Measurements from ENCODE around the gene MYH3. TPM values are rescaled to one million over a fixed set of nuclear protein-coding genes. Genes with fewer than 3 reads are reported as not detected.

Gene MYH3
- total RNA-seq, 1 experiment from 2014 or later: 0.57 TPM

- H3K4me3 ChIP-seq: no peak overlapping the region
- DNase-seq: no peak
- no peaks in the 10 kb centered on the region for H3K36me3 ChIP-seq
- H3K4me1 ChIP-seq: no peaks in the 10 kb centered on the region
- no peaks in the 10 kb centered on the region for H3K27me3 ChIP-seq
- H3K27ac ChIP-seq: no peak overlapping the region
- H3K9me3 ChIP-seq (replicated peaks): no peaks in the 10 kb centered on the region
These were observed 7.5 kb upstream of the MYH3 start for GRCh38 chr17:10664571-10664970.

GRCh38 chr17:10663231-10663630 is 6.1 kb upstream of the MYH3 start:
- Histone ChIP-seq H3K4me3 (no peak overlapping the region), H3K27ac (no peak overlapping the region), H3K36me3 (no peaks in the 10 kb centered on the region), H3K4me1 (no peaks in the 10 kb centered on the region), H3K27me3 (no peaks in the 10 kb centered on the region), H3K9me3 (replicated peaks) (no peaks in the 10 kb centered on the region)
- DNase-seq: no peak

GRCh38 chr17:10661437-10661836 is 4.3 kb upstream of the MYH3 start:
- Histone ChIP-seq H3K9me3 (replicated peaks) (no peaks in the 10 kb centered on the region), H3K4me1 (peaks cover 5% of the 10 kb centered on the region), H3K27me3 (no peaks in the 10 kb centered on the region), H3K27ac (no peak overlapping the region), H3K4me3 (no peak overlapping the region), H3K36me3 (no peaks in the 10 kb centered on the region)
- peak in 1 of 2 experiments; percentile 8 for DNase-seq

- Histone ChIP-seq H3K36me3 (no peaks in the 10 kb centered on the region), H3K27me3 (no peaks in the 10 kb centered on the region), H3K9me3 (replicated peaks) (no peaks in the 10 kb centered on the region), H3K4me1 (peaks cover 5% of the 10 kb centered on the region), H3K27ac (peak overlapping the region; percentile 43), H3K4me3 (no peak overlapping the region)
- DNase-seq: peak; percentile 42 to 62
These were observed 770 bp upstream of the MYH3 start for GRCh38 chr17:10657879-10658278.

GRCh38 chr17:10653987-10654386 is 3.1 kb downstream of the MYH3 start:
- no peak overlapping the region for H3K27ac ChIP-seq

GRCh38 chr17:10652984-10653659 is 4.0 kb downstream of the MYH3 start:
- DNase-seq: peak; percentile 9 to 31

More at GRCh38 chr17:10653987-10654386, 3.1 kb downstream of the MYH3 start:
- DNase-seq: no peak
- Histone ChIP-seq H3K9me3 (replicated peaks) (no peaks in the 10 kb centered on the region), H3K27me3 (no peaks in the 10 kb centered on the region), H3K36me3 (no peaks in the 10 kb centered on the region), H3K4me3 (no peak overlapping the region), H3K4me1 (peaks cover 5% of the 10 kb centered on the region)

GRCh38 chr17:10651927-10652326 is 5.2 kb downstream of the MYH3 start:
- Histone ChIP-seq H3K4me1 (no peaks in the 10 kb centered on the region), H3K36me3 (no peaks in the 10 kb centered on the region), H3K27me3 (no peaks in the 10 kb centered on the region), H3K9me3 (replicated peaks) (no peaks in the 10 kb centered on the region), H3K27ac (no peak overlapping the region), H3K4me3 (no peak overlapping the region)
- DNase-seq: no peak

More at GRCh38 chr17:10652984-10653659, 4.0 kb downstream of the MYH3 start:
- H3K9me3 ChIP-seq (replicated peaks): no peaks in the 10 kb centered on the region
- no peaks in the 10 kb centered on the region for H3K27me3 ChIP-seq
- no peak overlapping the region for H3K27ac ChIP-seq
- H3K4me3 ChIP-seq: no peak overlapping the region
- H3K4me1 ChIP-seq: peaks cover 5% of the 10 kb centered on the region
- no peaks in the 10 kb centered on the region for H3K36me3 ChIP-seq

GRCh38 chr17:10649602-10650001 is 7.5 kb downstream of the MYH3 start:
- H3K9me3 ChIP-seq (replicated peaks): no peaks in the 10 kb centered on the region
- H3K4me3 ChIP-seq: no peak overlapping the region
- no peaks in the 10 kb centered on the region for H3K4me1 ChIP-seq
- no peak for DNase-seq
- H3K27me3 ChIP-seq: no peaks in the 10 kb centered on the region
- H3K36me3 ChIP-seq: no peaks in the 10 kb centered on the region
- no peak overlapping the region for H3K27ac ChIP-seq

GRCh38 chr17:10648956-10649355 is 8.2 kb downstream of the MYH3 start:
- H3K27ac ChIP-seq: no peak overlapping the region
- DNase-seq: no peak
- no peak overlapping the region for H3K4me3 ChIP-seq

GRCh38 chr17:10648381-10648780 is 8.7 kb downstream of the MYH3 start:
- H3K27ac ChIP-seq: no peak overlapping the region
- no peak overlapping the region for H3K4me3 ChIP-seq
- no peaks in the 10 kb centered on the region for H3K4me1 ChIP-seq
- H3K9me3 ChIP-seq (replicated peaks): no peaks in the 10 kb centered on the region
- DNase-seq: no peak
- no peaks in the 10 kb centered on the region for H3K36me3 ChIP-seq
- no peaks in the 10 kb centered on the region for H3K27me3 ChIP-seq

More at GRCh38 chr17:10648956-10649355, 8.2 kb downstream of the MYH3 start:
- no peaks in the 10 kb centered on the region for H3K36me3 ChIP-seq
- H3K9me3 ChIP-seq (replicated peaks): no peaks in the 10 kb centered on the region
- H3K4me1 ChIP-seq: no peaks in the 10 kb centered on the region
- H3K27me3 ChIP-seq: no peaks in the 10 kb centered on the region

GRCh38 chr17:10646392-10646990 is 10.6 kb downstream of the MYH3 start:
- no peaks in the 10 kb centered on the region for H3K9me3 ChIP-seq (replicated peaks)
- no peak overlapping the region for H3K4me3 ChIP-seq
- DNase-seq: peak; percentile 48 to 79
- H3K36me3 ChIP-seq: no peaks in the 10 kb centered on the region
- no peak overlapping the region for H3K27ac ChIP-seq
- no peaks in the 10 kb centered on the region for H3K4me1 ChIP-seq
- H3K27me3 ChIP-seq: no peaks in the 10 kb centered on the region

GRCh38 chr17:10640475-10640874 is 16.6 kb downstream of the MYH3 start:
- H3K27me3 ChIP-seq: no peaks in the 10 kb centered on the region
- H3K36me3 ChIP-seq: no peaks in the 10 kb centered on the region
- H3K27ac ChIP-seq: no peak overlapping the region
- no peak for DNase-seq
- H3K4me3 ChIP-seq: no peak overlapping the region
- H3K9me3 ChIP-seq (replicated peaks): no peaks in the 10 kb centered on the region
- no peaks in the 10 kb centered on the region for H3K4me1 ChIP-seq

GRCh38 chr17:10638151-10638550 is 19.0 kb downstream of the MYH3 start:
- Histone ChIP-seq H3K4me3 (no peak overlapping the region), H3K27me3 (no peaks in the 10 kb centered on the region), H3K36me3 (no peaks in the 10 kb centered on the region), H3K9me3 (replicated peaks) (no peaks in the 10 kb centered on the region), H3K27ac (no peak overlapping the region), H3K4me1 (no peaks in the 10 kb centered on the region)
- no peak for DNase-seq

GRCh38 chr17:10635290-10635689 is 21.8 kb downstream of the MYH3 start:
- Histone ChIP-seq H3K9me3 (replicated peaks) (no peaks in the 10 kb centered on the region), H3K36me3 (no peaks in the 10 kb centered on the region), H3K4me1 (no peaks in the 10 kb centered on the region), H3K4me3 (no peak overlapping the region), H3K27me3 (no peaks in the 10 kb centered on the region), H3K27ac (no peak overlapping the region)
- DNase-seq: no peak

GRCh38 chr17:10633738-10634379 is 23.2 kb downstream of the MYH3 start:
- Histone ChIP-seq H3K27me3 (no peaks in the 10 kb centered on the region), H3K4me1 (no peaks in the 10 kb centered on the region), H3K36me3 (no peaks in the 10 kb centered on the region), H3K27ac (no peak overlapping the region), H3K9me3 (replicated peaks) (no peaks in the 10 kb centered on the region), H3K4me3 (no peak overlapping the region)
- no peak for DNase-seq
